BLaER1 treated with 17β-estradiol and CSF1 and Interleukin-3, amounts not matched to agents 10 nM and 100 nM (cell line): ENCODE results near the gene EIF3A.

Source experiments
- H3K27ac ChIP-seq, 11 experiments: shearing (Covaris generic); formaldehyde crosslinking; 2 replicates each; pipeline ENCODE4 v1.8.1; 2022
- H3K27me3 ChIP-seq, 11 experiments: shearing (Covaris generic); formaldehyde crosslinking; 2 replicates each; pipeline ENCODE4 v1.8.1; 2022
- H3K36me3 ChIP-seq, 11 experiments: shearing (Covaris generic); formaldehyde crosslinking; 2 replicates each; pipeline ENCODE4 v1.8.1; 2022
- H3K4me1 ChIP-seq, 10 experiments: shearing (Covaris generic); formaldehyde crosslinking; 2 replicates each; pipeline ENCODE4 v1.8.1; 2022
- H3K4me2 ChIP-seq, 11 experiments: shearing (Covaris generic); formaldehyde crosslinking; 2 replicates each; pipeline ENCODE4 v1.8.1; 2022
- H3K4me3 ChIP-seq, 10 experiments: shearing (Covaris generic); formaldehyde crosslinking; 2 replicates each; pipeline ENCODE4 v1.8.1; 2022
- H3K9ac ChIP-seq, 11 experiments: shearing (Covaris generic); formaldehyde crosslinking; 2 replicates each; pipeline ENCODE4 v1.8.1; 2022
- H3K9me3 ChIP-seq, 11 experiments: shearing (Covaris generic); formaldehyde crosslinking; replicated peaks in 1 of 11; 2 replicates each; pipeline ENCODE4 v1.8.1; 2022
- H4K20me1 ChIP-seq, 11 experiments: shearing (Covaris generic); formaldehyde crosslinking; 2 replicates each; pipeline ENCODE4 v1.8.1; 2022
- Cebpa-rat ChIP-seq, 11 experiments: shearing (Covaris generic); IDR thresholded peaks; 2 replicates each; pipeline ENCODE4 v1.8.1; 2022

EIF3A gene

DNA sequence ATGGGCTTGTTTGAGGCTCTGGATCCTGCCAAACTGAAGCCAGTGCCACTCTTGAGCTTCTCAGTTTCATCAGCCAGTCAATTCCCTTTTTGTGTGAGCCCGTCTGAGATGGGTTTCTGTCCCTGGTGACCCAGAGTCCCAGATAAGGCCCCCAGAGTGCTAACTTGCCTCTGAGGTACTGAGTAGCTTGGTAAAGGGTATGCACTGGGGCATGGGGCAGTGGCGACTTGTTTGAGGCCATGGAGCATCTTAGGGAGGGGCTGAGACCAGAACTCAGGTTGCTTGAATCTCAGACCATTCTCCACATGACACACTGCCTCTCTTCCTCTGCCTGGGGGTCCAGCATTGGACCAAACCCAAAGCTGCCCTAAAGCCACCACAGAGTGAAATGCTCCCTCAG lies 86.3 kb downstream of the EIF3A start:
- Histone ChIP-seq H3K4me1 (no peaks in the 10 kb centered on the region), H3K36me3 (no peaks in the 10 kb centered on the region), H3K27ac (no peak overlapping the region), H3K4me3 (no peak overlapping the region), H4K20me1 (no peaks in the 10 kb centered on the region), H3K9ac (no peak overlapping the region), H3K9me3 (peaks cover 7 to 10% (median 8%) of the 10 kb centered on the region in 11 experiments; a peak in 21 of 22 replicates), H3K27me3 (no peaks in the 10 kb centered on the region), H3K4me2 (no peak overlapping the region)
- TF ChIP-seq Cebpa-rat (IDR thresholded peaks at IDR 0.05) = no peak

DNA sequence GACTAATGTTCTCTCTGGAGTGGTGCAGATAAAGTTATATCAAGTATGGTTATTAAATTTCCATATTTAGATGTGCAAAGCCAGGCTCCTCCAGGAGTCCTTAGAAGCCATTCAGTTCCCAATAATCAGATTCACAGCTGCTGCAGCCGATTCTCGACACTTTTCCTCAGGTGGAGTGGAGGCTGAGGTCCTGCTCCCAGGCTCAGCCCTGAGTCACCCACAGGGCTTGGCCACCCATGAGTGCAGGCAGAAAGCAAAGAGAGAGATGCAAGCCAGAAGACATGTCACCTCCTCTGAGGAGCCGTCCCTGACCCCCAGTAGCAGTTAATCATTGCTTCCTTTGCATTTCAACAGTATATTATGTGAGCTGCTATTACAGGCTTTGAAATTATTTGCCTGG lies 87.4 kb downstream of the EIF3A start:
- Histone ChIP-seq H3K4me1 (no peaks in the 10 kb centered on the region), H3K27me3 (no peaks in the 10 kb centered on the region)

DNA sequence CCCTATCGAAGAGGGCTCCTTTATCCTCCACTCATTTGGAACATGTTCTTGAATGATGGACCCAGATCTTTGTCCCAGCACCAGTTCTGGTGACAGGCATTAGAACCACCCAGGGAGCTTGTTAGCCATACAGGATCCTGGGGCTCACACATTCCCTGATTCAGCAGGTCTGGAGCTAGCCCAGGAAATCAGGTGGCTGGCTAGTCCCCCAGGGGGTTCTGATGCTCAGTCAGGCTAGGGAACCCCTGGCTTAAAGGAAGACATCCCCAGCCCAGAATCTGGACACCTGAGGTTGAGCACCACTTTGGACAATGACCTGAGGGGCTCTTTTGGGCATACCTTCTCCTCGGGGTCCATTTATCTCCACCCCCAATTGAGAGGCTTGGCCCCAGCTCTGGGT lies 88.1 kb downstream of the EIF3A start:
- no peaks in the 10 kb centered on the region for H3K4me1 ChIP-seq

More for the DNA sequence above, 87.4 kb downstream of the EIF3A start:
- H3K4me2 ChIP-seq = no peak overlapping the region
- no peak overlapping the region for H3K9ac ChIP-seq
- H3K9me3 ChIP-seq = peaks cover 10 to 13% (median 11%) of the 10 kb centered on the region in 11 experiments; a peak in 21 of 22 replicates
- H3K4me3 ChIP-seq = no peak overlapping the region
- H3K36me3 ChIP-seq = no peaks in the 10 kb centered on the region
- H3K27ac ChIP-seq = no peak overlapping the region
- H4K20me1 ChIP-seq = no peaks in the 10 kb centered on the region
- TF ChIP-seq Cebpa-rat (IDR thresholded peaks at IDR 0.05) = no peak

DNA sequence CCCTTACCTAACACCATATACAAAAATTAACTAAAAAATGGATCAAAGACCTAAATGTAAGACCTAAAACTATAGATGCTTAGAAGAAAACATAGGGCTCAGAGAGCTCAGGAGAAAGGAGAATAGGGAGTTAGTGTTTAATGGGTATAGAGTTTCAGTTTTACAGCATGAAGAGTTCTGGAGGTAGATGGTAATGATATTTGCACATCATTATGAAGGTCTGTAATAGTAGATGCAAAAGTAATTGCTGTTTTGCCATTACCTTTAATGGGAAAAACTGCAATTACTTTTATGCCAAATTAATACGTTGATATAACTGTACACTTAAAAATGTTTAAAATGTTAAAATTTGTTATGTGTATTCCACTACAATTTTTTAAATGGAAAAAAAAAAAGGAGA lies 90.3 kb downstream of the EIF3A start:
- no peak overlapping the region for H3K27ac ChIP-seq
- no peak for TF ChIP-seq Cebpa-rat (IDR thresholded peaks at IDR 0.05)
- no peaks in the 10 kb centered on the region for H4K20me1 ChIP-seq
- H3K4me2 ChIP-seq = no peak overlapping the region
- no peaks in the 10 kb centered on the region for H3K27me3 ChIP-seq
- H3K4me1 ChIP-seq = no peaks in the 10 kb centered on the region
- no peaks in the 10 kb centered on the region for H3K36me3 ChIP-seq
- no peak overlapping the region for H3K9ac ChIP-seq
- peaks cover 16 to 22% (median 19%) of the 10 kb centered on the region in 11 experiments for H3K9me3 ChIP-seq
- H3K4me3 ChIP-seq = no peak overlapping the region

More for the DNA sequence above, 88.1 kb downstream of the EIF3A start:
- H3K27ac ChIP-seq = no peak overlapping the region
- H4K20me1 ChIP-seq = no peaks in the 10 kb centered on the region
- no peak overlapping the region for H3K4me3 ChIP-seq
- peaks cover 10 to 13% (median 11%) of the 10 kb centered on the region in 11 experiments; a peak in 21 of 22 replicates for H3K9me3 ChIP-seq
- H3K36me3 ChIP-seq = no peaks in the 10 kb centered on the region
- no peaks in the 10 kb centered on the region for H3K27me3 ChIP-seq
- TF ChIP-seq Cebpa-rat (IDR thresholded peaks at IDR 0.05) = no peak
- no peak overlapping the region for H3K4me2 ChIP-seq
- H3K9ac ChIP-seq = no peak overlapping the region

DNA sequence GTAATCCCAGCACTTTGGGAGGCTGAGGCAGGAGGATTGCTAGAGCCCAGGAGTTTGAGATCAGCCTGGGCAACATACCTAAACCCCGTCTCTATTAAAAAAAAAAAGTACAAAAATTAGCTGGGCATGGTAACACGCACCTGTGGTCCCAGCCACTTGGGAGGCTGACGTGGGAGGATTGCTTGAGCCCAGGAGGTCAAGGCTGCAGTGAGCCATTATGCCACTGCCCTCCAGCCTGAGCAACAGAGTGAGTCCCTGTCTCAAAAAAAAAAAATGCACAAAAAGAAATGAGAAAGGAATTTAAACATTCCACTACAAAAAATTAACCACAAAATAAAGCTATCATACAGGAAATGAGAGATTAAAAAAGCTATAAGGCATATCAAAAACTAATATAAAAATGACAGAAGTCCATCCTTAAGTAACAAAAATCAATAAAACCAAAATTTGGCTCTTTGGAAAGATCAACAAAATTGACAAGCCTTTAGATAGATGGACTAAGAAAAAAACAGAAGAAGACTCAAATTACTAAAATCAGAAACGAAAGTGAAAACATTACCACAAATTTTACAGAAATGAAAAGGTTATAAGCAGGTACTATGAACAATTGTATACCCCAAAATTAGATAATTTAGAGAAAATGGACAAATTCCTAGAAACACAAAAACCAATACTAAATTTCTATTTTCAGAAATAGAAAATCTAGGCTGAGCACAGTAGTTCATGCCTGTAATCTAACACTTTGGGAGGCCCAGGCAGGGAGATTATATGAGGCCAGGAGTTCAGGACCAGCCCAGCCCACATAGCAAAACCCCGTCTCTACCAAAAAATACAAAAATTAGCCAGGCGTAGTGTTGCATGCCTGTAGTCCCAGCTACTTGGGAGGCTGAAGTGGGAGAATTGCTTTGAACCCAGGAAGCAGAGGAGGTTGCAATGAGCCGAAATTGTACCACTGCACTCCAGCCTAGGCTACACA lies 93.5 kb downstream of the EIF3A start:
- Histone ChIP-seq H3K4me3 (no peak overlapping the region), H3K4me2 (no peak overlapping the region)

GRCh38 chr10:118985576-118985975 lies 95.0 kb downstream of the EIF3A start:
- no peak for TF ChIP-seq Cebpa-rat (IDR thresholded peaks at IDR 0.05)
- Histone ChIP-seq H3K4me2 (no peak overlapping the region), H3K36me3 (no peaks in the 10 kb centered on the region), H4K20me1 (no peaks in the 10 kb centered on the region), H3K9me3 (peaks cover 19 to 33% (median 27%) of the 10 kb centered on the region in 11 experiments), H3K27me3 (no peaks in the 10 kb centered on the region), H3K27ac (no peak overlapping the region), H3K9ac (no peak overlapping the region), H3K4me3 (no peak overlapping the region), H3K4me1 (peaks cover 13 to 33% (median 28%) of the 10 kb centered on the region in 10 experiments; a peak in 19 of 20 replicates)

More for the DNA sequence above, 93.5 kb downstream of the EIF3A start:
- Histone ChIP-seq H4K20me1 (no peaks in the 10 kb centered on the region), H3K9me3 (peaks cover 19 to 33% (median 27%) of the 10 kb centered on the region in 11 experiments), H3K36me3 (no peaks in the 10 kb centered on the region), H3K9ac (no peak overlapping the region), H3K4me1 (peaks cover 13 to 18% (median 16%) of the 10 kb centered on the region in 10 experiments; a peak in 19 of 20 replicates), H3K27me3 (no peaks in the 10 kb centered on the region), H3K27ac (no peak overlapping the region)
- no peak for TF ChIP-seq Cebpa-rat (IDR thresholded peaks at IDR 0.05)
